AG04450 (cell line): ENCODE results near the gene ASCC1. TPM values are rescaled to one million over a fixed set of nuclear protein-coding genes. Genes with fewer than 3 reads are reported as not detected.

ENCODE experiments used
- CTCF ChIA-PET: fragments of 300-600, 350-600 bp; formaldehyde crosslinking; extraction: SDS; loops from one replicate; lab custom pipeline; 2022; ENCODE audit warnings: antibody characterized with exemption, inconsistent platforms; lab: Charles Lee
- POLR2A ChIA-PET: fragments of 350-600 bp; formaldehyde crosslinking; extraction: SDS; loops from one replicate; lab custom pipeline; 2021; ENCODE audit warnings: antibody characterized with exemption, inconsistent platforms; lab: Yijun Ruan, JAX
- DNase-seq: peaks from one replicate; pipeline ENCODE4 v3.0.0-alpha.2; 2011; ENCODE audit warnings: low read depth, low spot score
- H3K27ac ChIP-seq: one replicate; pipeline ENCODE4 v1.5.1; 2012; ENCODE audit warnings: low read depth, low read length, control low read depth
- H3K27me3 ChIP-seq: one replicate; pipeline ENCODE4 v1.6.0; 2012; ENCODE audit warnings: low read length; ENCODE audit not compliant: control insufficient read depth, insufficient read depth
- H3K4me3 ChIP-seq: 2 replicates; pipeline ENCODE4 v1.5.1; 2011; ENCODE audit warnings: mild to moderate bottlenecking, low read depth, low read length, control low read depth
- H3K9me3 ChIP-seq: 2 replicates; pipeline ENCODE4 v1.5.1; 2012; ENCODE audit warnings: low read length; ENCODE audit not compliant: control insufficient read depth, insufficient read depth
- CTCF ChIP-seq: IDR thresholded peaks from 2 replicates; pipeline ENCODE4 v1.5.1; 2011; ENCODE audit warnings: low read depth, low read length, control low read depth, inconsistent platforms
- polyA plus RNA-seq: library from polyadenylated mRNA; depleted of rRNA; stranded (reverse); fragments of >200 nt; gene quantifications from 2 replicates; pipeline ENCODE4 v1.2.3, GENCODE V29; 2011

Gene ASCC1
- polyA plus RNA-seq, 1 experiment, result 43.7 TPM

GRCh38 chr10:72127571-72127970, 88.5 kb downstream of the ASCC1 start:
- no peak for DNase-seq
- H3K27ac ChIP-seq, result no peak overlapping the region
- no peaks in the 10 kb centered on the region for H3K27me3 ChIP-seq
- no peak overlapping the region for H3K4me3 ChIP-seq
- POLR2A ChIA-PET, result interaction anchor here (0.6 kb wide), 1 partner anchor 147 kb away, joined by 3 read pairs; no protein-coding TSS in a partner anchor
- no peak for TF ChIP-seq CTCF
- CTCF ChIA-PET, result interaction anchor here (0.8 to 3.6 kb wide), 6 partner anchors 10 to 210 kb away, joined by 3 to 50 read pairs (median 4); no protein-coding TSS in a partner anchor
- no peaks in the 10 kb centered on the region for H3K9me3 ChIP-seq

- H3K27me3 ChIP-seq, result no peaks in the 10 kb centered on the region
- ChIA-PET POLR2A (interaction anchor here (0.5 to 0.6 kb wide), 2 partner anchors 46 to 148 kb away, joined by 3 read pairs; no protein-coding TSS in a partner anchor), CTCF (interaction anchor here (0.6 to 3.6 kb wide), 26 partner anchors 10 to 223 kb away, joined by 3 to 50 read pairs (median 5); partner anchors contain the start of genes ANAPC16 and ASCC1)
- no peak for DNase-seq
- H3K9me3 ChIP-seq, result no peaks in the 10 kb centered on the region
- no peak overlapping the region for H3K4me3 ChIP-seq
- no peak overlapping the region for H3K27ac ChIP-seq
- no peak for TF ChIP-seq CTCF
Observed at GRCh38 chr10:72126872-72127232, 89.2 kb downstream of the ASCC1 start.

- POLR2A ChIA-PET, result interaction anchor here (0.5 kb wide), 1 partner anchor 46 kb away, joined by 3 read pairs; no protein-coding TSS in a partner anchor
Observed at GRCh38 chr10:72126184-72126871, 89.7 kb downstream of the ASCC1 start.

GRCh38 chr10:72124989-72125388, 91.1 kb downstream of the ASCC1 start:
- Histone ChIP-seq H3K27ac (no peak overlapping the region), H3K27me3 (no peaks in the 10 kb centered on the region), H3K9me3 (no peaks in the 10 kb centered on the region), H3K4me3 (no peak overlapping the region)
- TF ChIP-seq CTCF, result no peak
- ChIA-PET CTCF (interaction anchor here (0.7 to 3.6 kb wide), 16 partner anchors 8 to 228 kb away, joined by 3 to 50 read pairs (median 9); no protein-coding TSS in a partner anchor), POLR2A (no interaction called here)
- DNase-seq, result peak; percentile 32

More at GRCh38 chr10:72126184-72126871, 89.7 kb downstream of the ASCC1 start:
- no peak overlapping the region for H3K4me3 ChIP-seq
- no peak overlapping the region for H3K27ac ChIP-seq
- H3K9me3 ChIP-seq, result no peaks in the 10 kb centered on the region
- DNase-seq, result peak; percentile 10
- peak; percentile 59 for TF ChIP-seq CTCF
- CTCF ChIA-PET, result interaction anchor here (0.6 to 3.6 kb wide), 33 partner anchors 10 to 238 kb away, joined by 3 to 50 read pairs (median 4); partner anchors contain the start of genes ANAPC16 and ASCC1
- H3K27me3 ChIP-seq, result no peaks in the 10 kb centered on the region

- Histone ChIP-seq H3K9me3 (no peaks in the 10 kb centered on the region), H3K4me3 (no peak overlapping the region), H3K27ac (no peak overlapping the region), H3K27me3 (no peaks in the 10 kb centered on the region)
- ChIA-PET POLR2A (no interaction called here), CTCF (interaction anchor here (0.7 to 3.6 kb wide), 8 partner anchors 10 to 213 kb away, joined by 3 to 50 read pairs (median 8); no protein-coding TSS in a partner anchor)
- no peak for TF ChIP-seq CTCF
- no peak for DNase-seq
Observed at GRCh38 chr10:72124381-72124780, 91.7 kb downstream of the ASCC1 start.
